CD14-positive monocyte (primary cell): ENCODE measurements around the gene GTPBP6. TPM values are rescaled to one million over a fixed set of nuclear protein-coding genes. Genes with fewer than 3 reads are reported as not detected.
A peak's percentile ranks its signal among the peaks of the same experiment; 100 is the strongest.

Source experiments
- DNase-seq, 3 donors: peaks; one replicate each; pipeline ENCODE4 v3.0.0-alpha.2; 2011 to 2022
- H2AFZ ChIP-seq: 2 replicates; pipeline ENCODE4 v1.6.0; 2012; ENCODE audit warnings: mild to moderate bottlenecking, low read depth, low read length, inconsistent platforms; ENCODE audit not compliant: insufficient read depth, poor library complexity, severe bottlenecking
- H3K27ac ChIP-seq, 2 donors: 1 replicate in 1 of 2; 2 replicates in 1 of 2; pipeline ENCODE4 v1.5.1; 2012 to 2013; ENCODE audit warnings: low read length in 2 of 2, control low read depth in 1 of 2, inconsistent platforms in 1 of 2, low read depth in 1 of 2, mild to moderate bottlenecking in 1 of 2
- H3K27me3 ChIP-seq, 2 donors: one replicate each; pipeline versions ENCODE4 v1.6.0 to v1.6.1; 2011 to 2013; ENCODE audit warnings: low read length in 2 of 2; ENCODE audit not compliant: control insufficient read depth in 2 of 2, insufficient read depth in 2 of 2
- H3K36me3 ChIP-seq, 2 donors: replicated peaks in 1 of 2; 1 replicate in 1 of 2; 2 replicates in 1 of 2; pipeline versions ENCODE4 v1.5.1 to v1.6.1; 2012 to 2013; ENCODE audit warnings: low read length in 2 of 2, control low read depth in 1 of 2, inconsistent platforms in 1 of 2, mild to moderate bottlenecking in 1 of 2; ENCODE audit not compliant: insufficient read depth in 2 of 2, control insufficient read depth in 1 of 2
- H3K4me1 ChIP-seq, 2 donors: 1 replicate in 1 of 2; 2 replicates in 1 of 2; pipeline versions ENCODE4 v1.5.1 to v1.6.1; 2012 to 2013; ENCODE audit warnings: low read length in 2 of 2, control low read depth in 1 of 2, inconsistent platforms in 1 of 2, mild to moderate bottlenecking in 1 of 2, moderate library complexity in 1 of 2; ENCODE audit not compliant: insufficient read depth in 2 of 2, control insufficient read depth in 1 of 2
- H3K4me2 ChIP-seq: replicated peaks from 2 replicates; pipeline ENCODE3; 2012; ENCODE audit warnings: low read length, moderate library complexity, mild to moderate bottlenecking; ENCODE audit not compliant: poor library complexity, severe bottlenecking; ENCODE audit errors: extremely low read depth
- H3K4me3 ChIP-seq, 3 experiments: fragments of 200-600 bp in 1 of 3; sonication (generic) in 1 of 3; replicated peaks in 1 of 3; 1 replicate in 2 of 3; 2 replicates in 1 of 3; pipeline ENCODE4 v1.5.1; 2011 to 2013; ENCODE audit warnings: low read length in 3 of 3, mild to moderate bottlenecking in 3 of 3, control low read depth in 2 of 3, low read depth in 2 of 3, inconsistent platforms in 1 of 3, moderate library complexity in 1 of 3
- H3K79me2 ChIP-seq: 2 replicates; pipeline ENCODE4 v1.6.0; 2012; ENCODE audit warnings: mild to moderate bottlenecking, control low read depth, inconsistent platforms, low read length, moderate library complexity; ENCODE audit not compliant: insufficient read depth
- H3K9ac ChIP-seq: 2 replicates; pipeline ENCODE4 v1.6.0; 2017; ENCODE audit warnings: low read length, mild to moderate bottlenecking; ENCODE audit not compliant: insufficient read depth, poor library complexity, severe bottlenecking
- H3K9me3 ChIP-seq, 2 donors: replicated peaks in 1 of 2; 1 replicate in 1 of 2; 2 replicates in 1 of 2; pipeline versions ENCODE4 v1.5.1 to v1.6.1; 2012 to 2013; ENCODE audit warnings: low read length in 2 of 2, control low read depth in 1 of 2; ENCODE audit not compliant: control insufficient read depth in 1 of 2, insufficient read depth in 1 of 2
- H4K20me1 ChIP-seq: 2 replicates; pipeline ENCODE4 v1.6.0; 2012; ENCODE audit warnings: mild to moderate bottlenecking, low read length, control low read depth, moderate library complexity; ENCODE audit not compliant: insufficient read depth
- H3K27ac Mint-ChIP-seq, 7 donors: one replicate each; pipeline ENCODE4 v1.8.0; 2020; ENCODE audit warnings: mild to moderate bottlenecking in 7 of 7, mixed read lengths in 7 of 7, moderate library complexity in 6 of 7, inconsistent platforms in 2 of 7
- H3K27me3 Mint-ChIP-seq, 3 donors: one replicate each; pipeline ENCODE4 v1.8.0; 2021 to 2022; ENCODE audit warnings: low read depth in 3 of 3, mild to moderate bottlenecking in 3 of 3, mixed read lengths in 3 of 3, moderate library complexity in 3 of 3, inconsistent platforms in 1 of 3
- H3K36me3 Mint-ChIP-seq, 2 donors: one replicate each; pipeline ENCODE4 v1.8.0; 2020; ENCODE audit warnings: mixed read lengths in 2 of 2, inconsistent platforms in 1 of 2, mild to moderate bottlenecking in 1 of 2
- H3K4me1 Mint-ChIP-seq: one replicate; pipeline ENCODE4 v1.8.0; 2020; ENCODE audit warnings: mild to moderate bottlenecking, mixed read lengths
- H3K4me3 Mint-ChIP-seq, 2 donors: one replicate each; pipeline ENCODE4 v1.8.0; 2020; ENCODE audit warnings: mild to moderate bottlenecking in 2 of 2, mixed read lengths in 2 of 2, moderate library complexity in 1 of 2
- H3K9me3 Mint-ChIP-seq, 7 donors: one replicate each; pipeline ENCODE4 v1.8.0; 2020 to 2022; ENCODE audit warnings: mixed read lengths in 7 of 7, mild to moderate bottlenecking in 6 of 7, moderate library complexity in 6 of 7, inconsistent platforms in 2 of 7
- CTCF ChIP-seq: fragments of 200-600 bp; IDR thresholded peaks from one replicate; pipeline ENCODE4 v1.8.0; 2022; ENCODE audit warnings: antibody characterized with exemption, mild to moderate bottlenecking
- WGBS: methylation state at CpG from one replicate; pipeline ENCODE4 v1.1.5; 2013; ENCODE audit warnings: missing lambda C conversion rate; ENCODE audit not compliant: insufficient coverage; 5-methylcytosine and 5-hydroxymethylcytosine counted together
- intact Hi-C, 2 donors: fragments of 100-400 bp; cut with micrococcal nuclease; formaldehyde crosslinking; loops; one replicate each; pipeline versions ENCODE4 v1.15.0 to v1.15.1; 2023
- polyA plus RNA-seq, 3 donors: library from polyadenylated mRNA; depleted of rRNA in 1 of 3; unstranded in 2 of 3; stranded (reverse) in 1 of 3; fragments of 300-500 nt in 2 of 3; fragments of >200 nt in 1 of 3; fragmentation: Illumina TruSeq in 2 of 3; gene quantifications; 1 replicate in 2 of 3; 2 replicates in 1 of 3; pipeline ENCODE4 v1.2.3, GENCODE V29; 2012 to 2021

GTPBP6 gene
- polyA plus RNA-seq, 3 donors, result 17.2 to 39.3 (median 27.0) TPM

- Mint-ChIP-seq H3K4me3 (no peak overlapping the region), H3K27ac (peak overlapping the region in 3 of 7 donors; percentile 16 to 61 (median 57)), H3K9me3 (peaks cover 0 to 18% (median 13%) of the 10 kb centered on the region in 7 donors), H3K4me1 (no peaks in the 10 kb centered on the region), H3K36me3 (peaks cover 45 to 79% of the 10 kb centered on the region in 2 donors), H3K27me3 (peaks cover 0 to 5% (median 0%) of the 10 kb centered on the region in 3 donors)
- Histone ChIP-seq H3K27ac (no peak overlapping the region), H3K36me3 (peaks cover 32 to 69% of the 10 kb centered on the region in 2 donors), H3K4me3 (no peak overlapping the region), H3K9me3 (peaks cover 0 to 28% of the 10 kb centered on the region in 2 donors), H4K20me1 (no peaks in the 10 kb centered on the region), H2AFZ (no peak overlapping the region), H3K79me2 (no peaks in the 10 kb centered on the region), H3K9ac (no peak overlapping the region), H3K27me3 (no peaks in the 10 kb centered on the region), H3K4me2 (no peak overlapping the region), H3K4me1 (no peaks in the 10 kb centered on the region)
- 96% methylated on average over 42 of the region's 47 CpGs for WGBS
- no peak for DNase-seq
- TF ChIP-seq CTCF, result no peak
- intact Hi-C loops, result no loop called here
These were observed 25.4 kb downstream of the GTPBP6 start for GRCh38 chrX:292900-293897.

GRCh38 chrX:291411-291901, 27.1 kb downstream of the GTPBP6 start:
- Histone ChIP-seq H3K4me3 (no peak overlapping the region), H3K9me3 (peaks cover 0 to 28% of the 10 kb centered on the region in 2 donors), H3K36me3 (peaks cover 32 to 75% of the 10 kb centered on the region in 2 donors), H3K27me3 (no peaks in the 10 kb centered on the region), H3K4me2 (no peak overlapping the region), H3K9ac (no peak overlapping the region), H4K20me1 (no peaks in the 10 kb centered on the region), H3K4me1 (no peaks in the 10 kb centered on the region), H3K79me2 (peaks cover 3% of the 10 kb centered on the region), H3K27ac (no peak overlapping the region), H2AFZ (no peak overlapping the region)
- Mint-ChIP-seq H3K4me1 (peaks cover under 1% of the 10 kb centered on the region), H3K27ac (peak overlapping the region in 2 of 7 donors; percentile 33 to 40), H3K4me3 (no peak overlapping the region), H3K36me3 (peaks cover 45 to 80% of the 10 kb centered on the region in 2 donors), H3K27me3 (peaks cover 0 to 5% (median 0%) of the 10 kb centered on the region in 3 donors), H3K9me3 (peaks cover 0 to 18% (median 13%) of the 10 kb centered on the region in 7 donors)
- WGBS, result 98% methylated on average over 21 of the region's 29 CpGs
- intact Hi-C loops, result no loop called here
- no peak for DNase-seq
- no peak for TF ChIP-seq CTCF
